Measurements from ENCODE around the gene GCSAML.

GCSAML gene

DNA sequence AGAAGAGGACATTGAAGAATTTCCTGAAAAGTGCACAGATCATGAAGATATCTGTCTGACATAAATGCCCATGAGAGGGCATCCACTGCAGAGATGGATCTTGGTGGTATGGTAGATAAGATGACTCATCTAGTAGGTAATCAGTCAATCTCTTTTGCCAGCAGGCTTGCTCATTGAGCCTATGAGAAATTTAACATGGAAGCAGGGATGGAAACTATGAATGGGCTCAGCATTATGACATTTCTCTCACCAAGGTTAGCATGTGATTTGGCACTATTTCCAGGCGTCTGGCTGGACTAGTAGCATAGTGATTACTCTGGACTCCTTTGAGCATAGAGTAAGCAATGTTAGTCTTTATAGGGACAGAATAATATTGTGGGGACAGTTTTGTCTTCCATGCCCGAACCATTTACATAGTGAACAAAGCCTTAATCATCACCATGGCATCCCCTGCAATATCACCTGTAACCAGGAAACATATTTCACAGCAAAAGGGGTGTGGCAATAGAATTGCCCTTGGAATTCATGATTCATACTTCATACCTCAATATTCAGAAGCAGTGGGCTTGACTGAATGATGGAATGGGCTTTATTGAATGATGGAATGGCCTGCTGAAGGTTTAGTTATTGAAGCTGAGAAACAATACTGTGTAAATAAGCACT is 20.0 kb upstream of the GCSAML start:
- Histone ChIP-seq H3K4me3 (replicated peaks; ENCODE audit: low read depth, low read length) (no peak overlapping the region), H3K27me3 (replicated peaks; ENCODE audit: control insufficient read depth, insufficient read depth, low read length) (no peaks in the 10 kb centered on the region), H3K36me3 (ENCODE audit: control insufficient read depth, insufficient read depth, low read length) (no peaks in the 10 kb centered on the region)
- TF ChIP-seq, protein P1, sequence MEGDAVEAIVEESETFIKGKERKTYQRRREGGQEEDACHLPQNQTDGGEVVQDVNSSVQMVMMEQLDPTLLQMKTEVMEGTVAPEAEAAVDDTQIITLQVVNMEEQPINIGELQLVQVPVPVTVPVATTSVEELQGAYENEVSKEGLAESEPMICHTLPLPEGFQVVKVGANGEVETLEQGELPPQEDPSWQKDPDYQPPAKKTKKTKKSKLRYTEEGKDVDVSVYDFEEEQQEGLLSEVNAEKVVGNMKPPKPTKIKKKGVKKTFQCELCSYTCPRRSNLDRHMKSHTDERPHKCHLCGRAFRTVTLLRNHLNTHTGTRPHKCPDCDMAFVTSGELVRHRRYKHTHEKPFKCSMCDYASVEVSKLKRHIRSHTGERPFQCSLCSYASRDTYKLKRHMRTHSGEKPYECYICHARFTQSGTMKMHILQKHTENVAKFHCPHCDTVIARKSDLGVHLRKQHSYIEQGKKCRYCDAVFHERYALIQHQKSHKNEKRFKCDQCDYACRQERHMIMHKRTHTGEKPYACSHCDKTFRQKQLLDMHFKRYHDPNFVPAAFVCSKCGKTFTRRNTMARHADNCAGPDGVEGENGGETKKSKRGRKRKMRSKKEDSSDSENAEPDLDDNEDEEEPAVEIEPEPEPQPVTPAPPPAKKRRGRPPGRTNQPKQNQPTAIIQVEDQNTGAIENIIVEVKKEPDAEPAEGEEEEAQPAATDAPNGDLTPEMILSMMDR (IDR thresholded peaks at IDR 0.05; ENCODE audit: insufficient read depth, low read length, poor library complexity, severe bottlenecking): no peak
- DNase-seq (ENCODE audit: extremely low read depth, insufficient read length): no peak

DNA sequence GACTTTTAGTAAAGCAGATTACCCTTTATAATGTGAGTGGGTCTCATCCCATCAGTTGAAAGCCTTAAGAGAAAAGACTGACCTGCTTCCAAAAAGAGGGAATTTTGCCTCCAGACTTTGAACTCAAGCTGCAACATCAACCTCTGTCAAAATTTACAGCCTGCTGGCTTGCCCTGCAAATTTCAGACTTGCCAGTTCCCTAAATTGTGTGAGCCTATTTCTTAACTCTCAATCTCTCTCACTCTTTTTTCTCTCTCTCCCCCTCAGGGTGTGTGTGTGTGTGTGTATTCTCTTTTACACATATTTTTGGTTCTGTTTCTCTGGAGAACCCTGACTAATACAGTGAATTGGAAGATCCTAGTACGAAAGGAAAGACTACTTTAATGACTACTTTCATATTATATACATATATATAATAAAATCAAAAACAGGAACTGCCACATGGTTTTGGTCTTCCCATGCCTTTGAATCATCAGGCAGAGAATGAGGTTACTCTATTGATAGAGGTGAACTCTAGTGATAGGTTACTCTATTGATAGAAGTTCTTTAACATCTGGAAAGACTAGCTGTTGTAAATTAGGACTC is 19.1 kb upstream of the GCSAML start:
- H3K27me3 ChIP-seq (replicated peaks; ENCODE audit: control insufficient read depth, insufficient read depth, low read length): no peaks in the 10 kb centered on the region
- TF ChIP-seq, protein P1 (IDR thresholded peaks at IDR 0.05; ENCODE audit: insufficient read depth, low read length, poor library complexity, severe bottlenecking): no peak
- DNase-seq (ENCODE audit: extremely low read depth, insufficient read length): no peak
- H3K36me3 ChIP-seq (ENCODE audit: control insufficient read depth, insufficient read depth, low read length): no peaks in the 10 kb centered on the region
- H3K4me3 ChIP-seq (replicated peaks; ENCODE audit: low read depth, low read length): no peak overlapping the region

DNA sequence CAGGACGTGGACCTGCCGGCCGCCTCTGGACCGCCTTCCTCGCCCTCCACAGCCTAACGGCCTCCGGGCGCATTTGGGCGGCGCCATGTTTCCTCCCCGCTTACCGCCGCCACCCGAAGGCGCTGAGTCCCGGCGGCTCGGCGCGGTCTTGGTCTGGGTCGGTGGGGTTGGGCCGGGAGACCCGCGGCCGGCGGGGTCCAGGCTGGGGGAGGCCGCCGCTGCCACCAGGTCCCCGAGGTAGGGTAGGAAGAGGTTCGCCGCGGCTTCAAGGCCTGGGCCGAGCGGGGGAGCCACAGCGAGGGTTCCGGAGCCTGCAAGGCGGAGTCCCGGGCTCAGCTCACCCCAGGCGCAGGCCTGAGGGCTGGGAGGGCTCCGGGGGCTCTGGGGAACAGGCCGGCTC is 18.1 kb upstream of the GCSAML start:
- no peak for DNase-seq (ENCODE audit: extremely low read depth, insufficient read length)
- Histone ChIP-seq H3K4me3 (replicated peaks; ENCODE audit: low read depth, low read length) (no peak overlapping the region), H3K27me3 (replicated peaks; ENCODE audit: control insufficient read depth, insufficient read depth, low read length) (no peaks in the 10 kb centered on the region), H3K36me3 (ENCODE audit: control insufficient read depth, insufficient read depth, low read length) (no peaks in the 10 kb centered on the region)
- TF ChIP-seq, protein P1 (IDR thresholded peaks at IDR 0.05; ENCODE audit: insufficient read depth, low read length, poor library complexity, severe bottlenecking): no peak

DNA sequence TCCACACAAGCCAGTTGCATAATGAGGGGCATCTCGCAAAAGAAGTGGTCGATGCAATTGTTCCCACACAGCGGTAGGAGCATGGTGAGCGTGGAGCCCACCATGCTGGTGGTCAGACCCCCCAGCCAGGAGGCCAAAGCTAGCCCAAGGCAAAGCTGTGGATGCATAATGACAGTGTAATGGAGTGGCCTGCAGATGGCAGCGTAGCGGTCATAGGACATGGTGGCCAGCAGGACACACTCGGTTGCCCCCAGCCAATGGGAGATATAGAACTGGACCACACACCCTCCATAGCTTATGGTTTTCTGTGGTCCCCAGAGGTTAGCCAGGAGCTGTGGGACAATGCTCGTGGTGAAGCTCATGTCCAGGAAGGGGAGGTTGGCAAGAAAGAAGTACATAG is 17.0 kb upstream of the GCSAML start:
- Histone ChIP-seq H3K4me3 (replicated peaks; ENCODE audit: low read depth, low read length) (no peak overlapping the region), H3K27me3 (replicated peaks; ENCODE audit: control insufficient read depth, insufficient read depth, low read length) (no peaks in the 10 kb centered on the region), H3K36me3 (ENCODE audit: control insufficient read depth, insufficient read depth, low read length) (no peaks in the 10 kb centered on the region)
- TF ChIP-seq, protein P1 (IDR thresholded peaks at IDR 0.05; ENCODE audit: insufficient read depth, low read length, poor library complexity, severe bottlenecking): no peak
- DNase-seq (ENCODE audit: extremely low read depth, insufficient read length): no peak

- DNase-seq (ENCODE audit: extremely low read depth, insufficient read length): no peak
- Histone ChIP-seq H3K4me3 (replicated peaks; ENCODE audit: low read depth, low read length) (no peak overlapping the region), H3K27me3 (replicated peaks; ENCODE audit: control insufficient read depth, insufficient read depth, low read length) (no peaks in the 10 kb centered on the region), H3K36me3 (ENCODE audit: control insufficient read depth, insufficient read depth, low read length) (no peaks in the 10 kb centered on the region)
- TF ChIP-seq, protein P1 (IDR thresholded peaks at IDR 0.05; ENCODE audit: insufficient read depth, low read length, poor library complexity, severe bottlenecking): no peak
These were observed 13.5 kb upstream of the GCSAML start for GRCh38 chr1:247535402-247535801.
